ENCODE results near the gene NAA10.

GRCh38 chrX:153951683-153952372, 17.0 kb upstream of the NAA10 start:
- TF ChIP-seq TAF1 (IDR thresholded peaks at IDR 0.05; ENCODE audit: borderline replicate concordance, insufficient read depth, low read length): no peak
- no peak for TF ChIP-seq POLR2AphosphoS5 (IDR thresholded peaks at IDR 0.05; ENCODE audit: low read depth, low read length)
- TF ChIP-seq REST (IDR thresholded peaks at IDR 0.05; ENCODE audit: insufficient read depth in 1 of 2, low read depth in 2 of 2, low read length in 2 of 2): no peak

All from PFSK-1 (cell line).